HG02885 (cell line): Measurements from ENCODE around the gene PAFAH1B2.
"Not testable (repeated sequence)": the region's sequence is repeated elsewhere in the genome, so short reads cannot be mapped to it uniquely, and the experiment has no call there.

ENCODE experiments used
- ATAC-seq: cut with Tn5 transposase; IDR thresholded peaks from one replicate; pipeline ENCODE4 v1.9.1; 2021; ENCODE audit warnings: mild to moderate bottlenecking; ENCODE audit not compliant: unreplicated experiment, poor library complexity

The PAFAH1B2 gene

GRCh38 chr11:117171007-117171403, 26.9 kb downstream of the PAFAH1B2 start:
- ATAC-seq: no peak

GRCh38 chr11:117171404-117172061, 27.4 kb downstream of the PAFAH1B2 start:
- no peak for ATAC-seq

- no peak for ATAC-seq
Measured at GRCh38 chr11:117172724-117173421, 28.8 kb downstream of the PAFAH1B2 start.

- ATAC-seq: no peak
Measured at GRCh38 chr11:117175104-117175503, 31.0 kb downstream of the PAFAH1B2 start.

GRCh38 chr11:117175781-117176180, 31.7 kb downstream of the PAFAH1B2 start:
- ATAC-seq: no peak

- ATAC-seq: no peak
Measured at GRCh38 chr11:117176186-117176585, 32.1 kb downstream of the PAFAH1B2 start.

- ATAC-seq: no peak
Measured at GRCh38 chr11:117177534-117178209, 33.6 kb downstream of the PAFAH1B2 start.

GRCh38 chr11:117178210-117179034, 34.3 kb downstream of the PAFAH1B2 start, which contains the start of gene SIDT2:
TSS of gene SIDT2 (plus strand) at chr11:117178743. CDS start at chr11:117179264, 521 bp downstream.
- ATAC-seq: peak; percentile 93

GRCh38 chr11:117179048-117179999, 35.2 kb downstream of the PAFAH1B2 start:
- ATAC-seq: peak; percentile 30

GRCh38 chr11:117180020-117180419, 35.9 kb downstream of the PAFAH1B2 start:
- no peak for ATAC-seq

GRCh38 chr11:117180661-117181585, 36.8 kb downstream of the PAFAH1B2 start:
- peak; percentile 29 for ATAC-seq

GRCh38 chr11:117181586-117182550, 37.8 kb downstream of the PAFAH1B2 start:
- no peak for ATAC-seq

- no peak for ATAC-seq
Measured at GRCh38 chr11:117182551-117182935, 38.5 kb downstream of the PAFAH1B2 start.

GRCh38 chr11:117183178-117183577, 39.1 kb downstream of the PAFAH1B2 start:
- not testable (repeated sequence) for ATAC-seq

GRCh38 chr11:117183724-117184349, 39.8 kb downstream of the PAFAH1B2 start:
- ATAC-seq: no peak

GRCh38 chr11:117185736-117186430, 41.8 kb downstream of the PAFAH1B2 start:
- ATAC-seq: peak; percentile 48
